Dermis blood vessel endothelial cell (primary cell): ENCODE data around the gene TMEM53. TPM values are rescaled to one million over a fixed set of nuclear protein-coding genes. Genes with fewer than 3 reads are reported as not detected.

Source experiments
- DNase-seq: peaks from one replicate; pipeline ENCODE4 v3.0.0; 2010
- total RNA-seq: library from RNA; depleted of rRNA; stranded (reverse); fragments of >200 nt; gene quantifications from 2 replicates; pipeline ENCODE4 v1.2.3, GENCODE V29; 2014

TMEM53 gene
- total RNA-seq, 1 donor from 2014 or later, result 4.4 TPM

DNA sequence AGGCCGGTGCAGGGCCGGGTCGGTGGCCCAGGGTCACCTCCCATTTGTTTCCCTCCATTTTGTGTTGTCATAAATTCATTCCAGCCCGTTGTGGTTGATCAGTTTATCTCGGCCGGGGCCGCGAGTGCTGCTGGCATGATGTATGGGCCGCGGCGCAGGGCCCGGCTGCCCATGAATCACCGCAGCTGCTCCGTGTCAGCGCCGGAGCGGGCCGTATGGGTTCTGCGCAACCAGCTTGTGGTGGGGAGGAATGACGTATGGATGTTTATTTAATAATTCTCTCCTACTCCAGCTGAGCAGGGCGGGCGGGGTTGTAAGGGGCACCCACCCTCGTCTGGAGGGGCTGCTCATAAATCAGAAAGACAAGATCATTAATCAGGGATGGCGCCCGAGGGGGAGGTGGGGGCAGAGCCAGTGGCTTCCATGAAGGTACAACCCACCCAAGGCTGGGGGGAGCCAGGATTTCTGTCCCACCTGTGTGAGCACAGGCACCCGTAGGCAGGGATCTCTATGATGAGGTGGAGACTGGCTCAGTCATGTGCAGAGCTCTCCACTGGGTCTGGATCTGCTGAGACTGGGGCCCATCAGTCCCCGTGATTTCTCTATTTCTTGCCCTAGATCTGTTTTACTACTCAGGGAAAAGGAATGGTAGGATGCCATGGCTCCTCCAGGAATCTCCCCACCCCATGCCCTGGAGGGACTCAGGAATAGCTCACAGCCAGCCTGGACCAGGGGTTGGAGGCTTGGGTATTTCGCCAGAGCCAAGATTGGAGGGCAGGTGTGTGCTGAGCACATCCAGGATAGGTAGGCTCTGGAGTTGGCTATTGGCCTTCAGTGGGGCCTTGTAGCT is 27.8 kb downstream of the TMEM53 start:
- no peak for DNase-seq

DNA sequence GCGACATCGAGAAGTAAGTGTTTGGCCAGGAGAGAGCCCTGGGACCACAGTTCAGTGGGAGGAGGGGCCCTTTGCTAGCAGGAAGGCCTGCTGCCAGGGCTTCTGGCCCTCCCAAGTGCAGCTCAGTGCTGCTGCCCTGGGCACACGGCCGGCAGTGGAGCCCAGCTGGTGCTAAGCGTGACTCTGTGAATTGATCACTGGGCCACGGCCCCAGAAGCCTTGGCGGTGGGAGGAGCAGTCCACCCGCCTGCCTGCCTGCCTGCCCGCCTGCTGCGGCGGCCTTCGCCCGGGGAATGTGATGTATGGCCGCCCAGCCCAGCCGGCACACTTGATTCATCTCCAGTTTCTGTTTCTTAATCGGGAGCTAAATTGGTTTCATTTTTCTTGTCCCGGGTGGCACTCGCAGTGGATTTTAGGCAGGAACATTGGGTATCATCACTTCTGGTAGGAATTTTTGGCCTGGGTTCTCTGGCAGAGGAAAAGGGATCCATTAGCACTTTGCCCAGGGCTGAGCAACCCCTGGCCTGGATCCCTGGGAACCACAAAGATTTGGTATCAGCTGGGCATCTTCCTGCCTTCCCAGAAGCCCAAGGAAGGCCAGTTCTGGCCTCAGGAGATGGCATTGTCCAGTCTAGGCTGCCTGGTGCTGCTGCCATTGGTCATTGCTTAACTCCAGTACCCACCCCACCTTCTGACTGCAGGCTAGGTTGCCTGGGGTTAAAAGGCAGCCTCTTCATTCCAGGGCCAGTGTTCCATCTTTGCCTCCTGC is 28.6 kb downstream of the TMEM53 start:
- DNase-seq, result no peak

DNA sequence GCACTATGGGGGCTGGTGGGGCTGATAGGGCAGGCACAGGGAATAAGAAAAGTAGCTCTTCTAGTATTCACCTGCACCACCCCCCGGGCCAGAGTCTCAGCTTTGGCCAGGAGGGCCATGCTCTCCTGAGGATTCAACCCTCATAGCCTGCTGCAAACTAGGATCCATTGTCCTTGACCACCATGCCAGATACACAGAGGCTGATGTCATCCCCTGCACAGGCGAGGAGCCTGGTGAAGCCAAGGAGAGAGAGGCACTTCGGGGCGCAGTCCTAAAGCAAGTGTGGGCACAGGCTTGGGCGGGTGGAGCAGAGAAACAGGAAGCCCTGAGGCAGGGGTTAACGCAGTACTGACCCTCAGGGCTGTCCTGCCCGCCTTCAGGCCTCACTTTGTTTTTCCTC is 29.5 kb downstream of the TMEM53 start:
- no peak for DNase-seq

DNA sequence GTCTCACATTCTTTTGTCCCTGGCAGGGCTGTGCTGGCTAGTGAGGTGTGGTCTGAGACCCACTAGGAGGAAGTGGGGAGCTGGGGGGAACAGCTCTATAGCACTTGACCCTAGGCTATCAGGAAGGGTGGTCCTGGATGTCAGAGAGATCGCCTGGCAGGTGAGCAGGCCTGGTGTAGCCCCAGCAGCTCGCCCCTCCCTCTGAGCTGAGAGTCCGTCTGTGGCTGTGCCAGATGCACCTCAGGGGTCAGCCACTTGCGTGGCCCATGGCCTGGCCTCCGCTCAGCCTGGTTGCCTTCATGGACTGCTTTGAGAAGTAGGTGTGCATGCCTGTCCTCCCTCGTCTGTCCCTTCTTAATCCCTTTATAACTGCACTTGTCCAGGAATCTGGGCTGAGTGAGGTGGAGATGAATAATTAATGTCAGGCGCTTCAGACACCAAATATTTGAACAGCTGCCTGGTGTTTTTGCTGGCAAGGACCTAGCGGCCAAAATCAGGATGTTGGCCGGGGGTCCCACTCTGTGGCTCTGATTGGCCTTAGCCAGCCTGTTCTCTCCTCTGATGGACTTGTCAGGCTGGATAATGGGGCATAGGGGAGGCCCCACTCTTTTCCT is 30.5 kb downstream of the TMEM53 start:
- DNase-seq, result no peak

DNA sequence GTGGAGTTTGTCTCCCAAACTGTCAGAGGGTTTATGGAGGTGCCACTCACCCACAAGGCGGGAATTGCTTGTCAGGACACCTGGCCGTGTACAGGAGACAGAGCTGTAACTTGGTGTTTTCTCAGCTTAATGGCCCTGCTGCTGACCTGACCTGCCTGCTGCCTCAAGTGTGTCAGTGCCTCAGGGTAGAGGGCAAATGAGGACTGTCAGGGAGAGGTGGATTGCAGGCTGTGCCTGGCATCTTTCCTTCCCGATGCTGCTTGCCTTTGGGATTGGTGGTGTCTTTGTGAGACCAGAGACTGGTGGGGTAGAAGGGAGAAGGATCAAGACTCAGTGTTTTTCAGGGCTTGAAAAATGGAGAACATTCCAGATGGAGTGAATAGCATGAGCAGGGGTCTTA is 31.4 kb downstream of the TMEM53 start:
- DNase-seq, result no peak

DNA sequence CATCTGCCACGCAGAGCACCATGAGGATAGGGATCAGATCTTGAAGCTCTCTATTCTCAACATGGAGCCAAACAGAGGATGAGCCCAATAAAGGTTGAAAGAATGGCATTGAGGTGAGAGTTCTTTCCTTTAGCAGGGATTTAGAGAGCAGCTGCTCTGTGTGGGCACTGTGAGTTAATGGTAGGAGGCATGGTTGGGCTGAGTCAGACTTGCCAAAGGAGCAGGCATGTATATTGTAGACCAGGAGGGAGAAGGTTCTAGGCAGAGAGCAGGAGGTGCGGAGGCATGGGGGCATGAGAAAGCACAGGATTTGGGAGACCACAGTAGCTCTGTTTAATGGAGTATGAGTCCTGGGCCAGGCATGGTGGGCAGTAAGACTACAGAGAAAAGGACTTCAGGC is 32.0 kb downstream of the TMEM53 start:
- DNase-seq, result no peak

DNA sequence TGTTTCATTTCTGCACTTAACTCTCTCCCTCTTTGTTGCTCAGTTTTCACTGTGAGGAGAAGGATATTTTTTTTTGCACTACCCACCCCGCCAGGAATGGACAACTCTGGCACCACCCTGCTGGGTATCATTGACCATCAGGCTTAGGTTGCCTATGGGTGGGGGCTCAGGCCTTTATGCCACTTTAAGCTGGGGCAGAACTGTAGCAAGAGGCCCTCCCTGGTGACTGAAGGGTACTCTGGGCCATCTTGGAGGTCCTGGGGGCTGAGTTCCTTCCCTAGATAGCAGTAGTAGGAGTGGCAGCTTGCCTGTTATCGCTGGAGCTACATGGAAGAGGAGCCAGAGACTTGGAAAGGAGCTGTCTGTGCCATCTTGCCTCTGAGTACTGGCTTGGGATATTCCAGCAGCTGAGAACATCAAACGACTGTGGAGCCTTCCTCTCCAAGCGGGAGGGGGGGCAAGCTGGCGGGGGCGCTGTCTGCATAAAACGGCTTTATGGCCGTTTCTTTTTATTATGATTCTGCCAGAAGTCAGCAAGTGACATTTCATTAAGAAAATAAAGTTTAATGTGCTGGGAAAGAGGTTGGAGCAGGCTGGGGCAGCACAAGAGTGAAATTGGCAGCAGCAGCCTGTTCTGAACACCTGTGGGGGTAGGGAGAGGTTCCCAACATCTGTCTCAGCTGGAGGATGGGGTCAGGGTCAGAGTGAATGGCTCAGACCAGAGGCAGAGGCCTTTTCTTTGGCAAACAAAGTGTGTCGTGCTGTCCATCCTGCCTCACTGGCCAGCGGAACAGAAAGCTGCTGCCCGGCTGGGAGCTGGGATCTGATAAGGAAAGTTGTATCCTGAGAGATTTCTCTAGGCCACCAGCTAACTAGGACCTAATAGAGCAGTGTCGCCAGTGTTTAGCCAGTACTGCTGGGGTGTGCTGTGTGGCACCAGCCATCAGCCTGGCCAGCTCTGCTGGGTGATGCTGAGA is 32.9 kb downstream of the TMEM53 start:
- DNase-seq, result no peak

DNA sequence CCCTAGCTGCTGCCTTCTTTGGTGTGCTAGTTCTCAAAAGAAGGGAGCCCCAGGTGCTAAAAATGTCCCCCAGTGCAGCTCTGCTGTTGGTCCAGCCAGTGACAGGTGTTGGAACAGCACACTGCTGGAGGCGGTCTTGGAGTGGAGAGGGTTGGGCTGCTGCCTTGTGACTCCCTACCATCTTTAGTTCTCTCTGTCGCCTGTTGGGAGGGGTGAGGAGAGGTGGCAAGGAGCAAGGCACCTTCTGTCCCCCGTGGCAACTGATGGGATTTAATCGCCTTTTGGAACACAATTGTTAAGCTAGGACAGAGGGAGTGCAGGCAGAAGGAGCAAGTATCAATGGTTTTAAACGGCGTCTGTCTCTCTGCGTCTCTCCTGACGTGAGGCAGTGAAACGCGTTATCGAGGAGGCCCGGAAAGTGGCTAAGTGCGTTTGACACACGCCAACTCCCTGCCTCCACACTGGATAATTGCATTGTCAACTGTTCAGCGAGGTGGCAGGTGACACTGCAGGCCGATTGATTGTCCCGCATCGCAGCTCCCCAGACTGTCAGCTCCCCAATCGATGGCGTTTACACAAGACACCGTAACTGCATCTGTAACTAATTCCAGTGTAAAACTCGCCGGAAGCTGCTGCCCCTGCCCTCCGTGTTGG is 34.0 kb downstream of the TMEM53 start:
- DNase-seq, result no peak

DNA sequence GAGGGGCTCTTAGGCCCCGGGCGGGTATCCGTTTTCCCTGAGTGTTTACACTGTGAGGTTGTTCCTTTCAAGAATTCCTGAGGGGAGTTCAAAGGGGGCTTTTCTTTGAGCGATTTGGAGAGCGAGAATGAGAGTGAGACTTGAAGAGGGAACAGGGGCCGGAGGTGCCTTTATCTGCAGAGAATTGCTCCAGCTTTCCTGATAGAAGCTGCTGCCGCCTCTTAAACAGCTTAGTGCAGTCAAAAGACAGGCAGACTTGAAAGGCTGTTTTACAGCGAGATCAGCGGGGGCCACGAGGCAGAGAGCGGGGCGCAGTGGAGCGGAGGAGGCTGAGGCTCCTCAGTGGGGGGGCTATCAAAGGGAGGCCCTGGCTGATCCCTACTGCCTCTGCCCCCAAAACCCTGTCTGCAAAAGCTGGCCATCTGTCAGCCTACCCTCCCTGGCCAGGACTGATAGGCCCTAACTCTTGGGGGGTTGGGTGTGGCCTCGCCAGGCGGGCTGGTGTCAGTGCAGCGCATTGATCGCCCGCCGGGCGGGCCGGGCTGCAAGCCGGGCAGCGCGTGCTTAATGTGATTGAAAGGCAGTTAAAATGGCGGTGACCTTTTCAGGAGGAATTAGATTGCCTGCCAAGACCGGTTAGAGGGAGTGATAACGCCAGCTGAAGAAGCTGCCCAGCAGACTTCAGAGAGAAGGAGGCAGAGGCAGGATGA is 36.4 kb downstream of the TMEM53 start:
- DNase-seq, result no peak

DNA sequence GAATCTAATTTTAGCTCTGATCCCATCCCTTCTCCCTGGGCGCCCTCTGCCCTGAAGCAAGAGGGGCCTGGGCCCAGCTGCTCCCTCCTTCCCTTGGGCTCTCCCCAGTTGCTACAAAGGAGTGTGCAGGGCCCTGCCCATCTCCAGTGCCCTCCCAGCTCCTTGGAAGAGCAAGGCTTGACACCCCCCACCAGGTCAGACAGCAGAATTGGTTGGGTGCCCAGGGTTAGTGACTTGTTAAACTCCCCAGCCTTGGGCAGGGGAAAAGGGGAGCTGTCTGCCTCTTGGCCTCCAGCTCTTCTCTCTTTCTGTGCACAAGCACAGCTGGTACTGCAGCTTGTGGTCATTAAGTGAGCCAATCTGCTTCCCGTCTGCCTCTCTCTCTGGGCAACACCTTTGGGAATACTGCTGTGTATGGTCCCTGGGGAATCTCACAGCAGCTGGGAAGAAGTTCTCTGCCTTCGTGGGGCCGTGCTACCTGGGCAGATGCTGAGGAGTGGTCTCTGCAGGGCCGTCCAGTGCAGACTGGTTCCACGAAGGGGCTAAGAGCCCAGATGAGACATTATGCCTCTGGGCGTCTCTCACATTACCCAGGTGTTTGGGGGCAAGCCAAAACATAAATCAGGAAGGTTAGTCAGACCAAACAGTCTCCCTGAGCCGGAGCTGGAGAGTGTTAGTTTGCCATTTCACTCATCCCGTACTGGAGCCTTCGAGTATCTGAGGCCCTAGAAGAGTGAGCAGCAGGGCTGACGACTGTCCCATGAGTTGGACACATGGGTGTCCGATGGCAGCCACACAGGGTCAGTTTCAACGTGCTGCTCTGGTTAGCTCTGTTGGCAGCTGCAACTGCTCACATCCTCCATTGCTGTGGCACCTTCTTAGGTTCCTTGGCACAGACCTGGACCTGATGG is 37.3 kb downstream of the TMEM53 start:
- DNase-seq, result no peak

DNA sequence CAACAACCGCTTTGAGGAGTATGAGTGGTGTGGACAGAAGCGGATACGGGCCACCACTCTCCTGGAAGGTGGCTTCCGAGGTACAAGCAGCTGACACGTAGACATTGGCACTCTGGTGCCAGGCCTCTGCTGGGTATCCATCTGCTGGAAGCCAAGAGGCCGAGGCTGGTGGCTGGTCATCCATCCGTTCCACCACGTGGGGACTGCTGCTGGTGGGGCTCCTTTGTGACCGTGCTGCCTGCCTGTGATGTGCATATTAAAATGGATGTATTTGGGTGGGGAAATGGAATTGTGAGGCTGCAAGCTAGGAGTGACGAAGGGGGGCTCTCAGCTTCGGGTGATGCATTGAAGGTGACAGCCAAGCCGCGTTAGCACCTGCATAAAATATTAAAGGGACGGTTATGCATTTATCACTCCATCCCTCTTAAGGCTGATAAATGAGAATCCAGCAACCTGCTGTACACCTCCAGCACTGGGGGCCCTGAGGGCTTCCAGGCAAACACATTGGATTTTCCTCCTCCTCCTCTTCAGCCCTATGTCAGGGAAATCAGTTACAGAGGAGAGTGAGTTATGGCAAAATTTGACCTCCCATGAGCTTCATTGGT is 38.1 kb downstream of the TMEM53 start:
- DNase-seq, result no peak

DNA sequence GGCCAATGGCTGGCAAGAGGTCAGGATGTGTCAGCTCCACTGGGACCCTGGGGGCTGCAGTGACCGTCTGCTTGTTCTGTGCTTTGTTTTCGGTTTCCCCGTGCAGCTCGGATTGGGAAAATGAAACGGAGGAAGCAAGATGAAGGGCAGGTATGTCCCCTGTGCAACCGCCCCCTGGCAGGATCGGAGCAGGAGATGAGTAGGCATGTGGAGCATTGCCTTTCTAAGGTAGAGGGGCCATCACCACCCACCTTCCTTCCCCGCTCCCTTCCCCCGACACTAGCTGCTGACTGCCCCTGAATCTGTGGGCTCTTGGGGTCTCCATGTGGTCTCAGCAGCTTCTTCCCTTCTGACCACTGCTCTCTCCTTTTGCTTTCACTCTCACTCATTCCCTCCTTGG is 38.8 kb downstream of the TMEM53 start:
- no peak for DNase-seq

DNA sequence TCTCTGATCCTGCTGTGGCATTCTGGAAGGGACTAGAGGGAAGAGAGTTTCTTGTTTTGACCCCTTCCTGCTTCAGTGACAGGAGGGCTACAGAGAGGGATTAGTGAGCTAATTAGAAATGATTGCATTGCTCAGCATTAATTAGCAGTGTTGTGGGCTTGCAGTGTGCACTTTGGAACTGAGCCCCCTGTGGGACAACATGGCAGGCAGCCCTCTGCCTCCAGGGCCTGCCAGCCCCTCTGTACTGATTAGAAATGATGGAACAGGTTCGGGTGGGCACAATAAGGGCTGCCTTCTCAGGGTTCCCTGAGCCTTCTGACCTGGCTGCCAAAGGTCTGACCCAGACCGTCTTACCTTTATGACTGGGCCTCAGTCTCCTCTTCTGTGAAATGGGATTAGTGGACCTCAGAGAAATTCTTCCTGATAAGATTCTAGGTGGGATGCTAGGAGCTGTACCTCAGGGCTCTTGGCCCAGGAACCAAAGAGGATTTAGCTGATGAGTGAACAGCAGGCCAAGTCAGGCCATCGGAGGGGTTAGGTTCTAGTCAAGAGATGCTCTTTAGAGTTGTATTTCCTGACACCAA is 39.6 kb downstream of the TMEM53 start:
- DNase-seq, result no peak

DNA sequence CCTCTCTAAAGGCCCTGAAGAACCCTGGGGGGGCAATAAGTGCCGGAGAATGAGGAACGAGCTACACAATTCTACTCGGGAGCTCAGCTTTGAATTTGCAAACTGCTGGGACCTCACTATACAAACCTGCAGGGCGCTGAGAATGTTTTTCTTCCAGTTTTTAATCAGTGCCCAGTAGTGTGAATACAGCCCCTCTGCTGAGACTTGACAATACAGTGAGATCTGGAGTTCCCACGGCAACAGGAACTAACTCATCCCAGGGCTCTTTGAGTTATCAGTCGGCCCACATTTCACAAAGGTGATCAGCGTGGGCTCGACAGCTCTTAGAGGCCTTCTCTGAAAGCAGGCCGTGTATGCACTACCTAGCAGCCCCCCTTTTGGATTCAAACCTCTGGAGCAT is 41.7 kb downstream of the TMEM53 start:
- DNase-seq, result peak; percentile 51

DNA sequence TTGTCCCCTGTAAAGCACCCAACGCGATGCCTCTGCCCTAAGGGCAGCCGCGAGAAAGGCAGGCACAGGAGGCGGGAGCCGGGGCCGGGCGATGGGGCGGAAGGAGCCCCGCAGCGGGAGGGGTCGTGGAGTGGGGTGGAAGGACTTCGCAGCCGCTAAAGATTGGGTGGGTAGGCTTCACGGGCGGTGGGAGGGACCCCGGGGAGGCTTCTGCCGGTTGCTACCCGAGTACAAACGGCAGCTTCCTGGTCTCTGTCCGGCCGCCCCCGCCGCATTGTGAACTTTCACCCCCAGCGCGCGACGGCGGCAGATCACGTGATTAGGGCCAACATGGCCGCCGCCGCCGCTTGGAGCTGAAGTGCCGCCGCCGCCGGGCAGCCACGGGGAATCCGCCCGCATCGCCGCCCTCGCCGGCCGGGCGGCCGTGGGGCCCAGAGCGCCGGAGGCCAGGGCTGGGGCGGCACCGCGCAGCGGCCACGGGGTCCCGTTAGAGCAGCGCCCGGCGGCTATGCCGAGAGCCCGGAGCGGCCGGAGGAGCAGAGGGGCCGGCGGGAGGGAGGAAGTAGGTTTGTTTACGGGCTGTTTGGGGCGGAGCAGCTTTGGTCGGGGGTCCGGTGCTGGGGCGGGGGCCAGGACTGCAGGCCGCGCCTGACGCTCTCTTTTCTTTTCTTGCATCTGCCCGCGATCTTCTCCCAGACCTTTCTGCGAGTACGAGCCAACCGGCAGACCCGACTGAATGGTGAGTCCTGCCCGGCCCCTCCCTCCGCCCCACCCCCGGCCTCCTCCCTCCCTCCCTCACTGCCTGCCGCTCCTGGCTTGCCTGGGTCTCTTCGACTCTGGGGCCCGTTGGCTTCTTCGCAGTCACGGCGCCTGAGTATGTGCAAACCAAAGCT is 42.4 kb downstream of the TMEM53 start:
- DNase-seq, result peak; percentile 89

DNA sequence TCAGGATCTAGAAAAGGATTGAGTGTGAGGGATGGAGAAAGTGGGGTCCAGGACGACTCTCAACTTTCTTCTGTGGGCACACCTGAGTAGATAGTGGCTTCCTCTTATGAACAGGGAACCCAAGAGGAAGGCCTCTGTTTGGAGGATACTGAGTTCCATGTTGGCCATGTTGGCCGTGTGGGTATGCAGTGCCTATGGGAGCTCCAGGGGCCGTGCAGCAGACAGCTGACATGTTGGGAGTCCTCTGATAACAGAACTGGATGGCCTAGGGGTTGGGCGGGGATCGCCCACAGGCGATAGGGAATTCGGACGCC is 43.0 kb downstream of the TMEM53 start:
- DNase-seq, result no peak

DNA sequence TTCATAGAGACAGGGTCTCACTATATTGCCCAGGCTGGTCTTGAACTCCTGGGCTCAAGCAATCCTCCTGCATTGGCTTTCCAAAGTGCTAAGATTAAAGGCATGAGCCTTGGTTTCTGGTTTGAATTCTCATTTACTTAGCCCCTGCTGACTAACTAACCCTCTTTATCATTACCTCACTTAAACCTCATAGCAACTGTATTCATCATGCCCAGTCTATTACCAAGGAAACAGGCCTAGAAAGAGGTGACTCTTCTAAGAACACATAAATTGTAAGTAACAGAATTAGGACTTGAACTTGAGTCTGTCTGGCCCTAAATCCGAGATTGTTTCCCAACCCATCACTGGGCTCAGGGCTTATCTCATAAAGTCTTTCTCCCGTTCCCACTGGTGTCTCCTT is 44.2 kb downstream of the TMEM53 start:
- DNase-seq, result no peak
